GM21576 (cell line): ENCODE measurements around the gene KRTAP10-4.

ENCODE experiments used
- ATAC-seq: cut with Tn5 transposase; IDR thresholded peaks from one replicate; pipeline ENCODE4 v1.9.1; 2021; ENCODE audit warnings: mild to moderate bottlenecking, moderate library complexity; ENCODE audit not compliant: unreplicated experiment

Gene KRTAP10-4

GRCh38 chr21:44613386-44614155 is 40.0 kb downstream of the KRTAP10-4 start:
- ATAC-seq: no peak

DNA sequence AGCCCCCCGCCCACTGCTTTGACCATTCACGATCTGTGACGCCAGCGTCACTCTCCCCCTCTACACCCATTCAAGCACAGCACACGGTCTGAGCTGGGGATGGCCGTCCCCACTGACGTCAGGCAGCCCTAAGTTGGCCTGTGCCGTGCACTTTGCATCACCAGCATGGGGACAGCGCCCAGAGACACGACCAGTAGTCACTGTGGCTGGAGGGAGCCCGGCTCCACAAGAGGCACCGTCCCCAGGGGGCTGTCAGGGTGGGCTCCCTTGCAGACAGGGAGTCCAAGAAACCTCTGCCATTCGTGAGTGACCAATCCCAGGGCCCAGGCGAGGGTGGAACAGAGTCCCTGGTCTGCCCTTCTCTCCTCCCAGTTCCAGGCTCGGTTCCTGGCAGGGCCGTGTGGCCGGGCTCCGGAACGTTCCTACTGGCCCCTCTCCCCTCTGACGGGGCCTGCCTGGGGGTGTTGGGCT is 40.7 kb downstream of the KRTAP10-4 start:
- no peak for ATAC-seq

DNA sequence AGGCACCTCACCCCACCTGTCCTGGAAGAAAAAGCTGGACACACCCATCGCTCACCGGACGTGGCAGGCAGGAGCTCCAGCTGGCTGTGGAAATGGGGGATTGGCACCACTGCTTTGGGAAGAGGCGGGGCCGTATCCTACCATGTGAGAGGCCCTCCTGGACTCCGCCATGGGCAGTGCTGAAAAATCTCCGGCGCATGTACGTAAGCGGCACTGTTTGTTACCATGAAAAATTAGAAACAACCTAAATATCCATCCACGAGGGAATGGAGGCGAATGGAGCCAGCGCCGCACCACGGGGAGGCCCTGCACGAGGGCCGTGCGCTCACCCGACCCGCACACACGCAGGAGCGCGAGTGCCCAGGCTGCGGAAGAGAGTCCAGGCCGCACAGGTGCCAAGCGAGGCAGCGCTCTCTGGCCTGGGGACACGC is 41.4 kb downstream of the KRTAP10-4 start:
- ATAC-seq: no peak

DNA sequence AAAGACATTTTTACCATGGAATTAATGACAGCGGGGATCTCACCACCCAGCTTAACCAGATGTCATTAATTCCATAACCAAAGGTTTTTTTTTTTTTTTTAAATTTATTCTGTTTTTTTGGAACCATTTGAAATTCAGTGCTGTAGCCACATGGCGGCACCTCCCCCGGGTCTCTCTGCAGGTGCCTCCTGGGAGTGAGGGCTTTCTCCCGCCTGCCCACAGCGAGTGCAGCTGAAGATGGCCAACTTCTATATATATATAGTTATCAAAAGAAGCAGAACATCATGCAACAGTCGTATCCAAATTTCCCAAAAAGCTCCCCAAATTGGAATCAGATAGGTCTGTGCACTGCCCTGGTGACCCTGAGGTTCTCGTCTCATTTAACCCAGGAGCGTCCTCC is 41.9 kb downstream of the KRTAP10-4 start:
- ATAC-seq: no peak

DNA sequence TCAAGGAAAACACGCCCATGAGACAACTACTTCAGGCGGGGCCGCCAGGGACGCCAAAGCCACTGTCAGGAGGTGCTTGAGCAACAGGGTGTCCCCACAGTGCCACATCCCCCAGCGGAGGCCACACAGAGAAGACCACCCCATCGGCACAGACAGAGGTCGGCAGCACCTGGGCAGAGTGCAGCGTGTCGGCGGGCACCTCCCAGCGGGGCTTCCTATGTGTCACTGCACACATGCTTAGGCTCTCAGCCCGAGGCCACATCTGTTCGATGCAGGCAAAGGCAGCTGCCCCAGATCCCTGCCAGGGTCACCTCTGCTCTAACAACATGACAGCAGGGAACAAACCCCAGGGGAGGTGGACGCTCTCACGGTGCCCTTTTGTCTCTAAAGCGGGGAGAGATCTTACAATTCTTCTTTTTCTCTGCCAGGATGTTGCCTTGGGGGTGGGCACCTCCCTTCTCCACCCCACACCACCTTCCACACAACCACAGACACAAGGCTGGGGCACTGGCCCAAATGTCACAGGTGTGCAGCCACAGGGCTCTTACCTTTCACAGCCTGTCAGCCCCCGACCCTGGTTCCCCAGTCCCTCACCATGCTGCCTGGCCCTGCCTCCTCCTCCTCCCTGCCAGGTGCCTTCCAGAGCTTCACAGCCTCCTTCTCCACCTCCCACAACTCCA is 42.5 kb downstream of the KRTAP10-4 start:
- ATAC-seq: no peak

DNA sequence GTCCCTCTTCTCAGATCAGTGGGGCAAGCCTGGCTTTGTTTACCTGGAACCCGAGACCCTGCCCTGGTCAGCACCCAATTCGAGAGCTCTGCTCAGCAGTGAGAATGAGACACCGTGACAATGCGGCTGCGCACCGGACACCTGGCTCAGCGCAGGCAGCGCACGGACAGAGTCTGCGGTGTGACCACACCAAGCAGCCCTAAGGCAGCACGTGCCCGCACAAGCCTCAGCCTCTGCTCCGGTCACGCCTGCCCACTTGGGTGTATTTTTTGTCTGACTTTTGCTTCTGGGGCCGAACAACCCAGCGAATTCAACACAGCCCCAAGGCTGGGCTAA is 43.0 kb downstream of the KRTAP10-4 start:
- no peak for ATAC-seq

DNA sequence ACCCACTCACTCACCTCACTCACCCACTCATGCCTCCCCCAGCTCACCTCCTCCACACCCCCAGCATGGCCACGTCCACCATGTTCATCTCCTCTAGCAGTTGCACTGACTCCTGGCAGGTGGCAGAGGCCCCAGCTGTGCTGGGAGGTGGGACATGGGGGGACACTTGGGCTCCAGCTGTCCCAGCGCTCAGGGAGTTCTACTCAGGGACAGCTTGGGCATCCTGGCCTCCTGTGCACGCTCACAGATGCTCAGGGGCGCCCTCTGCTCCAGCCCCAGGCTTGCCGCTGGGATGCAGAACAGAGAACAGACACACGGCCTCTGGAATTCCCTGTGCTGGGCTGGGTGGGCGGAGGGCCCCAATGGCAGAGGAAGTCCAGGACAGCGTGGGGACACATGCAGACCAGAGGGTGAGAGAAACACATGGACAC is 43.6 kb downstream of the KRTAP10-4 start:
- no peak for ATAC-seq

DNA sequence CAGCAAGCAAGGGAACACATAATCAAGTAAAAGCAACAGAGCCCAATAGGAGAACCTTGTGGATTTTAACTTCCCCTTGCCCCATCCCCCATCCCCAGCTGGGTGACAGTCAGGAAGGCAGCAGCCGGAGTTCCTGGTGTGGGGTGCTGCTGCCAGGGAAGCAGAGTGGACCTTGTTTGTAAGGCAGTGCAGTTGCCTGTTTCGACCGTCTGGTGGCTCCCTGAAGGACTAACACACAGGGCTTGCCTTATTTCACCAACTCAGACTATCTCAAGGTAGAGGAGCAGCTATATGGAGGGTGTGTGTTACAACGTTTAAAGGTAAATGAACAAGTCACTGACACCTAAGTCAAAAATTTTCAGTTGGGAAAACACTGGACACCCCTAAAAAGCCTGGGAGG is 45.0 kb downstream of the KRTAP10-4 start:
- no peak for ATAC-seq

DNA sequence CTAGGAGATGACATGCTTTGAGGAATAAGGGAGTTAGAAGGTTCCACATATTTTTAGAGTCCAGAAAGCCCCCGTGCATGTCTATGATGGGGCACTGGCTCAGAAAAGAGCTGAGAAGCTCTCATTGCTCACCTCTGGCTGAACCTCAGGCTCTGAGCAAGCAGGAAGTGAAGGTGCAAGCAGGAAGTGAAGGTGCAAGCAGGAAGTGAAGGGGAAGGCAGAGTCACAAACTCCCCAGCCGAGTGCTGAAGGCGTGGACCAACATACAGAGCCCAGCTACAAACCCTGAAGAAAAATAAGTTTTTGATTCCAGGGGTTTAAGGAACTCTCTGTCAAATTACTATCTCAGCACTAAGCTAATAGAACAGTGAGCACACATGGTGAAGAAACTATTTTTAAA is 45.4 kb downstream of the KRTAP10-4 start:
- no peak for ATAC-seq

DNA sequence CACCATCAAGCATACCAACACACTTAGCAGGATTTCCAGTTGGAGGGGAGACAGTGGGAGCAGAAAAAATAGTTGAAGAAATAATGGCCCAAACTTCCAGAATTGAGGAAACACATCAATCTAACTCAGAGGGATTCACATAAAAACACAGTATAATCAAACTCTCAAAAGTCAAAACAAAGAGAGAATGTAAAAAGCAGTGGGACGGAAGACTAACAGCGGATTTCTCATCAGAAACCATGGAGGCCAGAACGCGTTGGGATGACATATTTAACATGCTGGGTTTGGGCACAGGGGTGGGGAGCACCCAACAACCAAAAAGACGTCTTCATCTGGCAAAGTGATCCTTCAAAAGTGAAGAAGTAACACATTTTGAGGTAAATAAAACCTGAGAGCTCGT is 46.4 kb downstream of the KRTAP10-4 start:
- no peak for ATAC-seq

DNA sequence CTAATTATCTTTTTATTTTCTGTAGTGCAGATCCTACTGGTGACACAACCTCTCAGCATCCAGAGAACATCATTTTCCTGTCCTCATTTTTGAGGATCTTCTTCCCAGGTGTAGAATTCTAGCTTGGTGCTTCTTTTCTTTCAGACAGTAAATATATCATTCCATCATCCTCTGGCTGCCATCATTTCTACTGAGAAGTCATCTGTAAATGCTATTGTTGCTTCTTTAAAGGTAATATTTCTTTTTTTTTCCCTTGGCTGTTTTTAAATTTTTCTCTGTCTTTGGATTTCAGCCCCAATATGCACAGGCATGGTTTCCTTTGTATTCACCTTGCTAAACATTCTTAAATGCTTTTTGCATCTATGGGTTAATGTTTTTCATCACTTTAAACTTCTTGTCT is 50.0 kb downstream of the KRTAP10-4 start:
- no peak for ATAC-seq
